ENCODE data around the gene SMYD3.

GRCh38 chr1:246454655-246455054 is 52.4 kb downstream of the SMYD3 start:
- TF ChIP-seq CTCF (IDR thresholded peaks at IDR 0.05), result no peak
- no peak for TF ChIP-seq EP300 (IDR thresholded peaks at IDR 0.05)
- TF ChIP-seq POLR2A (IDR thresholded peaks at IDR 0.05), result no peak
- no peak for TF ChIP-seq POLR2AphosphoS5 (IDR thresholded peaks at IDR 0.05)

Measured in gastroesophageal sphincter (tissue), 3 donors.